HepG2 (cell line): ENCODE measurements around the gene PDIK1L. TPM values are rescaled to one million over a fixed set of nuclear protein-coding genes. Genes with fewer than 3 reads are reported as not detected.

Experiments used
- AKAP8 ChIP-seq: sonication (generic); formaldehyde crosslinking; IDR thresholded peaks from 2 replicates; pipeline ENCODE4 v1.5.1; 2020; ENCODE audit warnings: mild to moderate bottlenecking, missing genetic modification reagents
- ARID5B ChIP-seq: IDR thresholded peaks from 2 replicates; pipeline ENCODE4 v1.4.0; 2020; ENCODE audit warnings: mild to moderate bottlenecking, missing genetic modification reagents
- BRD4 ChIP-seq: sonication (generic); formaldehyde crosslinking; IDR thresholded peaks from 2 replicates; pipeline ENCODE4 v1.4.0; 2020; ENCODE audit warnings: missing genetic modification reagents
- CBFB ChIP-seq: sonication (generic); formaldehyde crosslinking; IDR thresholded peaks from 2 replicates; pipeline ENCODE4 v1.4.0; 2020; ENCODE audit warnings: missing genetic modification reagents
- CSRNP2 ChIP-seq: sonication (generic); formaldehyde crosslinking; conservative IDR thresholded peaks from 2 replicates; pipeline ENCODE4 v1.8.0; 2022; ENCODE audit warnings: low read depth, missing genetic modification reagents
- DRAP1 ChIP-seq: IDR thresholded peaks from 2 replicates; pipeline ENCODE4 v1.6.1; 2016; ENCODE audit warnings: missing genetic modification reagents, missing compliant biosample characterization
- HCFC1 ChIP-seq: fragments of 150-350 bp; IDR thresholded peaks from 2 replicates; pipeline ENCODE4 v1.6.1; 2014; ENCODE audit warnings: low read depth, low read length
- IKZF4 ChIP-seq: sonication (generic); formaldehyde crosslinking; IDR thresholded peaks from 2 replicates; pipeline ENCODE4 v1.5.1; 2020; ENCODE audit warnings: borderline replicate concordance, mild to moderate bottlenecking, low read depth, missing genetic modification reagents; ENCODE audit errors: not compliant biosample characterization
- JDP2 ChIP-seq: sonication (generic); formaldehyde crosslinking; IDR thresholded peaks from 2 replicates; pipeline ENCODE4 v1.8.1; 2022; ENCODE audit warnings: missing genetic modification reagents, borderline replicate concordance
- PAXIP1 ChIP-seq: sonication (generic); formaldehyde crosslinking; conservative IDR thresholded peaks from 2 replicates; pipeline ENCODE4 v1.4.0; 2020; ENCODE audit warnings: mild to moderate bottlenecking, missing genetic modification reagents, moderate library complexity
- PCBP2 ChIP-seq: fragments of 200-400 bp; formaldehyde crosslinking; optimal IDR thresholded peaks from 2 replicates; pipeline ENCODE3; 2018; ENCODE audit warnings: low read length, low read depth; ENCODE audit not compliant: poor library complexity, severe bottlenecking
- SKI ChIP-seq: fragments of 450-650 bp; IDR thresholded peaks from one replicate; pipeline ENCODE4 v1.6.1; 2018; ENCODE audit warnings: mild to moderate bottlenecking; ENCODE audit not compliant: partially characterized antibody
- TBP ChIP-seq: sonication (generic); formaldehyde crosslinking; IDR thresholded peaks from 2 replicates; pipeline ENCODE4 v1.5.0; 2020; ENCODE audit warnings: missing genetic modification reagents
- TOE1 ChIP-seq: sonication (generic); formaldehyde crosslinking; IDR thresholded peaks from 2 replicates; pipeline ENCODE4 v1.4.0; 2020; ENCODE audit warnings: mild to moderate bottlenecking, missing genetic modification reagents
- ZNF101 ChIP-seq: sonication (generic); formaldehyde crosslinking; IDR thresholded peaks from 2 replicates; pipeline ENCODE4 v1.4.0; 2020; ENCODE audit warnings: mild to moderate bottlenecking, low read depth, missing genetic modification reagents, borderline replicate concordance
- ZNF235 ChIP-seq: sonication (generic); formaldehyde crosslinking; IDR thresholded peaks from 2 replicates; pipeline ENCODE4 v1.8.1; 2023; ENCODE audit warnings: mild to moderate bottlenecking, missing genetic modification reagents, borderline replicate concordance
- ZNF383 ChIP-seq: sonication (generic); formaldehyde crosslinking; IDR thresholded peaks from 2 replicates; pipeline ENCODE4 v1.4.0; 2020; ENCODE audit warnings: missing genetic modification reagents, mild to moderate bottlenecking, borderline replicate concordance
- ZNF567 ChIP-seq: sonication (generic); formaldehyde crosslinking; IDR thresholded peaks from 2 replicates; pipeline ENCODE4 v1.8.1; 2023; ENCODE audit warnings: mild to moderate bottlenecking, missing genetic modification reagents, borderline replicate concordance
- ZNF589 ChIP-seq: sonication (generic); formaldehyde crosslinking; conservative IDR thresholded peaks from 2 replicates; pipeline ENCODE4 v1.8.0; 2022; ENCODE audit warnings: mild to moderate bottlenecking, moderate library complexity, missing genetic modification reagents
- ZNF879 ChIP-seq: sonication (generic); formaldehyde crosslinking; IDR thresholded peaks from 2 replicates; pipeline ENCODE4 v1.8.1; 2023; ENCODE audit warnings: missing genetic modification reagents
- polyA plus RNA-seq, 8 experiments: library from polyadenylated mRNA; depleted of rRNA in 3 of 8; stranded (reverse) in 7 of 8; unstranded in 1 of 8; fragments of >200 nt; fragmentation: Illumina TruSeq in 4 of 8; extraction: Trizol in 4 of 8; gene quantifications; 2 replicates each; pipeline versions ENCODE4 v1.2.1 to v1.2.3, GENCODE V29; 2011 to 2016; ENCODE audit warnings: low read depth in 4 of 8, missing spikeins in 1 of 8, mixed read lengths in 1 of 8; ENCODE audit not compliant: insufficient read depth in 1 of 8
- total RNA-seq, 5 experiments: library from RNA; depleted of rRNA; stranded (reverse); fragments of >200 nt; fragmentation: Illumina TruSeq; extraction: Trizol; gene quantifications; 2 replicates each; pipeline ENCODE4 v1.2.3, GENCODE V29; 2016; ENCODE audit warnings: low read depth in 1 of 5

The PDIK1L gene
- total and polyA plus RNA-seq, 2 of the 13 experiments (the other 11 are each of a cell fraction or from before 2014, with no cell fraction given), result 1.9 to 4.6 TPM

GRCh38 chr1:26169669-26170471, 58.2 kb downstream of the PDIK1L start, which contains the start of gene ZNF593 (continued):
- TF ChIP-seq ZNF589 (CRISPR knock-in tag) (peak; percentile 93), ZNF235 (CRISPR knock-in tag) (peak; percentile 90; the same call in 1 of the 2 replicates), PAXIP1 (CRISPR knock-in tag) (peak; percentile 71), AKAP8 (CRISPR knock-in tag) (no peak; the same call in 1 of the 2 replicates), ZNF879 (CRISPR knock-in tag) (0 out of 2 replicates have a peak, but pooled peaks have one; percentile 74), IKZF4 (CRISPR knock-in tag) (peak; percentile 91), TBP (no peak), HCFC1 (no peak), DRAP1 (CRISPR knock-in tag) (peak; percentile 66), ZNF567 (CRISPR knock-in tag) (no peak), SKI (peak; percentile 26), ZNF383 (0 out of 2 replicates have a peak, but pooled peaks have one; percentile 74), BRD4 (CRISPR knock-in tag) (peak; percentile 85), JDP2 (CRISPR knock-in tag) (no peak; the same call in 1 of the 2 replicates), CSRNP2 (CRISPR knock-in tag) (no peak), PCBP2 (no peak), CBFB (CRISPR knock-in tag) (peak; percentile 68; the same call in 1 of the 2 replicates), ZNF101 (no peak), ARID5B (CRISPR knock-in tag) (peak; percentile 78), TOE1 (CRISPR knock-in tag) (no peak)
